Sigmoid colon (tissue), 7 donors: ENCODE data around the gene DHH. TPM values are rescaled to one million over a fixed set of nuclear protein-coding genes. Genes with fewer than 3 reads are reported as not detected.
"Not testable (repeated sequence)": the region's sequence is repeated elsewhere in the genome, so short reads cannot be mapped to it uniquely, and the experiment has no call there.

ENCODE experiments used
- DNase-seq: peaks from one replicate; pipeline ENCODE4 v3.0.0-alpha.2; 2019
- H3K27ac ChIP-seq, 4 donors: fragments of 200-600 bp; sonication (generic); one replicate each; pipeline ENCODE4 v1.5.1; 2016 to 2019; ENCODE audit warnings: mild to moderate bottlenecking in 1 of 4
- H3K27me3 ChIP-seq, 3 donors: fragments of 200-600 bp; sonication (generic); one replicate each; pipeline ENCODE4 v1.5.1; 2019; ENCODE audit warnings: mild to moderate bottlenecking in 1 of 3
- H3K36me3 ChIP-seq, 4 donors: fragments of 200-600 bp; sonication (generic); one replicate each; pipeline ENCODE4 v1.5.1; 2016 to 2019
- H3K4me1 ChIP-seq, 4 donors: fragments of 200-600 bp; sonication (generic); one replicate each; pipeline ENCODE4 v1.5.1; 2017 to 2019
- H3K4me3 ChIP-seq, 4 donors: fragments of 200-600 bp; sonication (generic); one replicate each; pipeline ENCODE4 v1.5.1; 2017 to 2019; ENCODE audit warnings: mild to moderate bottlenecking in 2 of 4, moderate library complexity in 1 of 4
- H3K9me3 ChIP-seq, 4 donors: fragments of 200-600 bp in 3 of 4; sonication (generic) in 3 of 4; one replicate each; pipeline versions ENCODE4 v1.5.1 to v1.6.1; 2013 to 2019
- EP300 ChIP-seq, 4 donors: sonication (generic); formaldehyde crosslinking; IDR thresholded peaks; one replicate each; pipeline ENCODE4 v1.6.1; 2017; ENCODE audit warnings: antibody characterized with exemption in 4 of 4
- POLR2A ChIP-seq, 2 donors: fragments of 450-650 bp; IDR thresholded peaks; one replicate each; pipeline ENCODE4 v1.6.1; 2016; ENCODE audit warnings: antibody characterized with exemption in 2 of 2, mild to moderate bottlenecking in 2 of 2, moderate library complexity in 2 of 2
- POLR2AphosphoS5 ChIP-seq, 4 donors: sonication (generic); formaldehyde crosslinking; IDR thresholded peaks; one replicate each; pipeline ENCODE4 v1.6.1; 2017; ENCODE audit warnings: antibody characterized with exemption in 4 of 4
- WGBS, 2 donors: extraction: QIAGEN DNeasy Blood & Tissue Kit; methylation state at CpG; one replicate each; pipeline ENCODE4 v1.1.7; 2013; 5-methylcytosine and 5-hydroxymethylcytosine counted together
- intact Hi-C: fragments of 100-400 bp; cut with DNase I; formaldehyde crosslinking; loops from one replicate; pipeline ENCODE4 v1.15.1; 2023
- polyA plus RNA-seq, 3 donors: library from polyadenylated mRNA; stranded (reverse); fragments of 200-250 nt; gene quantifications; one replicate each; pipeline ENCODE4 v1.2.3, GENCODE V29; 2013
- total RNA-seq, 4 donors: library from RNA; depleted of rRNA; stranded (reverse); fragments of >200 nt; gene quantifications; one replicate each; pipeline ENCODE4 v1.1.0, GENCODE V29; 2016
- TF ChIP-seq, protein P1 (sequence below), 4 experiments: fragments of 450-650 bp in 3 of 4; fragments of 200-600 bp in 1 of 4; IDR thresholded peaks; one replicate each; pipeline ENCODE4 v1.5.1; 2016 to 2019; ENCODE audit warnings: antibody characterized with exemption in 4 of 4, mild to moderate bottlenecking in 3 of 4, moderate library complexity in 2 of 4
- donor health status: healthy with polysubstance abuse.
- donor health status: Bipolar disorder and iron deficiency.
- donor health status: healthy.

Gene DHH
- total and polyA plus RNA-seq, 7 donors = 0.14 to 0.83 (median 0.63) TPM; not detected in 4

DNA sequence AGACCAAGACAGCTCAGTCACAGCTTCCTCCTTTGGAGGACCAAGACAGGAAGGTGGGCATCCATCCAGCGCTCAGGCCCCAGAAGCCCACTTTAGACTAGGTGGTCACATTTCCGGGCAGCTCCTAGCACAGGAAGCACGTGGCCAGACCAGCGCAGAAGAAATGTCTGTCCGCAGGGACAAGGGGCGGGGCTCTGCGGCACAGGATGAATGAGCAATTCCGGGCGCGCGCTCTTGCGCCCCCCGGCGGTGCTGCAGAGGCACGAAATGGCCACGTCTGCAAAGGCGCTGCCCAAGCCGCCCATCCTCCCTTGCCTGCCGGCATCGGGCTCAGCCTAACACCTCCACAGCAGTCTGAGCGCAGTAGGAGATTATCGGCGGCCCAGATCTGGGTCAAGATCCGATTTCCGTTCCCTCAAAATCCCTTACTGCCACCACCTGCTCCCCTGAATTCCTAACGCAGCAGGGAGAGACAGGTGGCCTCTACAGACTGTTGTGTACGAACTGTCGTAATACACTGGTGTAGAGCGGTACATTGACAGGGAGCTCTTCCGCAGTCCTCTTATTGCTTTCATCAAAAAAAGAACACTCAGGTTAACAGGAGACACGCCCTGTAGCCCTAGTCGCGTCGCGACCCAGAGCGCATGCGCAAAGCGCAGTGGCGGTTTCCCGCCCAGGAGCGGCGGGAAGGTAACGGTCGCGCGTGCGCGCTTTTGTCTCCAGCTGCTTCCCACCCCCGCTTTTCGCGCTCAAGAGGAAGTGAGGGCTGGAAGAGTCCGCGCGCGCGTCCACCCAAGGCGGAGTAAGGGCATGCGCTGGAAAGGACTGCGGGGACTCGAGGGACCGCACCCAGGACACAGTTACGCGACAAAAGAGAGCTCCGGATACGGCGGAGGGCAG lies 35.8 kb upstream of the DHH start:
- 0% methylated on average over 66 of the region's 66 CpGs for WGBS, 2 donors
- peak overlapping the region; percentile 99 to 100 (median 100) for H3K27ac ChIP-seq
- H3K9me3 ChIP-seq = no peaks in the 10 kb centered on the region
- H3K4me1 ChIP-seq = peaks cover 0 to 30% (median 27%) of the 10 kb centered on the region in 4 donors
- H3K27me3 ChIP-seq = no peaks in the 10 kb centered on the region
- peak overlapping the region; percentile 94 to 99 (median 98) for H3K4me3 ChIP-seq
- H3K36me3 ChIP-seq = peaks cover 7 to 28% (median 15%) of the 10 kb centered on the region in 4 donors
- intact Hi-C loops = loop anchor here (1.0 to 2.0 kb wide), 3 partner anchors 20 to 104 kb away; partner anchors contain the start of genes LMBR1L and TUBA1A
- TF ChIP-seq, protein P1, sequence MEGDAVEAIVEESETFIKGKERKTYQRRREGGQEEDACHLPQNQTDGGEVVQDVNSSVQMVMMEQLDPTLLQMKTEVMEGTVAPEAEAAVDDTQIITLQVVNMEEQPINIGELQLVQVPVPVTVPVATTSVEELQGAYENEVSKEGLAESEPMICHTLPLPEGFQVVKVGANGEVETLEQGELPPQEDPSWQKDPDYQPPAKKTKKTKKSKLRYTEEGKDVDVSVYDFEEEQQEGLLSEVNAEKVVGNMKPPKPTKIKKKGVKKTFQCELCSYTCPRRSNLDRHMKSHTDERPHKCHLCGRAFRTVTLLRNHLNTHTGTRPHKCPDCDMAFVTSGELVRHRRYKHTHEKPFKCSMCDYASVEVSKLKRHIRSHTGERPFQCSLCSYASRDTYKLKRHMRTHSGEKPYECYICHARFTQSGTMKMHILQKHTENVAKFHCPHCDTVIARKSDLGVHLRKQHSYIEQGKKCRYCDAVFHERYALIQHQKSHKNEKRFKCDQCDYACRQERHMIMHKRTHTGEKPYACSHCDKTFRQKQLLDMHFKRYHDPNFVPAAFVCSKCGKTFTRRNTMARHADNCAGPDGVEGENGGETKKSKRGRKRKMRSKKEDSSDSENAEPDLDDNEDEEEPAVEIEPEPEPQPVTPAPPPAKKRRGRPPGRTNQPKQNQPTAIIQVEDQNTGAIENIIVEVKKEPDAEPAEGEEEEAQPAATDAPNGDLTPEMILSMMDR (IDR thresholded peaks at IDR 0.05) = peak; percentile 82 to 96 (median 90)
- TF ChIP-seq POLR2AphosphoS5 (IDR thresholded peaks at IDR 0.05) (peak in 3 of 4 donors; percentile 37 to 91 (median 64)), EP300 (IDR thresholded peaks at IDR 0.05) (no peak), POLR2A (IDR thresholded peaks at IDR 0.05) (no peak)
- DNase-seq = peak; percentile 97

DNA sequence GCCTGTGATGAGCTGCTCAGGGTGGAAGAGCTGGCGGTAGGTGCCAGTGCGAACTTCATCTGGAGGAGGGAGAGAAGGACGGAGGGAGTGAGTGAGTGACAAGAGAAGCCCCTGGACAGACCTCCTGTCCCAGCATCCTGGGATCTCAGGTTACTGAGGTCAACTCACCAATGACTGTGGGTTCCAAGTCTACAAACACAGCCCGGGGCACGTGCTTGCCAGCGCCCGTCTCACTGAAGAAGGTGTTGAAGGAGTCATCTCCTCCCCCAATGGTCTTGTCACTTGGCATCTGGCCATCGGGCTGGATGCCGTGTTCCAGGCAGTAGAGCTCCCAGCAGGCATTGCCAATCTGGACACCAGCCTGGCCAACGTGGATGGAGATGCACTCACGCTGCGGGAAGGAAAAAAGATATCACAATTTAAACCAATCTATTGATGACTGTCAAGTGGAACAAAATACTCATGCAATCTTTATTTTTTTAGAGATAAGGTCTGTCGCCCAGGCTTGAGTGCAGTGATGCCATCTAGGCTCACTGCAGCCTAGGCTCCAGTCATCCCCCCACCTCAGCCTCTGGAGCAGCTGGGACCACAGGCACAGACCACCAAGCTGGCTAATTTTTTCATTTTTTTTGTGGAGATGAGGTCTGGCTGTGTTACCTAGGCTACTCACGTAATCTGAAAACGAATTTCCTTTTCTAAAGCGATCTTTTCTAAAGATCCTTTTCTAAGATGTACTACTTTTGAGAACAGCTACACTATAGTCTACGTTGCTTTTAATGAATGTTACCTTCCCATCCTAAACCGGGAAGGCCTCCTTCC lies 34.9 kb upstream of the DHH start:
- 49 to 58% methylated on average over 18 of the region's 18 CpGs for WGBS, 2 donors
- H3K9me3 ChIP-seq = no peaks in the 10 kb centered on the region
- peaks cover 0 to 30% (median 27%) of the 10 kb centered on the region in 4 donors for H3K4me1 ChIP-seq
- H3K4me3 ChIP-seq = peak overlapping the region in 3 of 4 donors; percentile 94 to 99 (median 96)
- H3K36me3 ChIP-seq = peaks cover 7 to 28% (median 15%) of the 10 kb centered on the region in 4 donors
- no peaks in the 10 kb centered on the region for H3K27me3 ChIP-seq
- TF ChIP-seq POLR2A (IDR thresholded peaks at IDR 0.05) (no peak), POLR2AphosphoS5 (IDR thresholded peaks at IDR 0.05) (no peak), EP300 (IDR thresholded peaks at IDR 0.05) (no peak)
- TF ChIP-seq, protein P1 (IDR thresholded peaks at IDR 0.05) = no peak
- no peak for DNase-seq
- intact Hi-C loops = loop anchor here (2.0 kb wide), 2 partner anchors 19 to 59 kb away; partner anchors contain the start of genes LMBR1L and TUBA1A
- H3K27ac ChIP-seq = peak overlapping the region; percentile 99 to 100 (median 100)

DNA sequence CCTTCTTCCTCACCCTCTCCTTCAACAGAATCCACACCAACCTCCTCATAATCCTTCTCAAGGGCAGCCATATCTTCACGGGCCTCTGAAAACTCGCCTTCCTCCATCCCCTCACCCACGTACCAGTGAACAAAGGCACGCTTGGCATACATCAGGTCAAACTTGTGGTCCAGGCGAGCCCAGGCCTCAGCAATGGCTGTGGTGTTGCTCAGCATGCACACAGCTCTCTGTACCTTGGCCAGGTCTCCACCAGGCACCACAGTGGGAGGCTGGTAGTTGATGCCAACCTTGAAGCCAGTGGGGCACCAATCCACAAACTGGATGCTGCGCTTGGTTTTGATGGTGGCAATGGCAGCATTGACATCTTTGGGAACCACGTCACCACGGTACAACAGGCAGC lies 33.4 kb upstream of the DHH start:
- H3K27ac ChIP-seq, H3K4me3 ChIP-seq, H3K27me3 ChIP-seq, intact Hi-C loops, DNase-seq, H3K9me3 ChIP-seq: not testable (repeated sequence)
- peaks cover 0 to 28% (median 26%) of the 10 kb centered on the region in 4 donors for H3K4me1 ChIP-seq
- 89 to 93% methylated on average over 8 of the region's 8 CpGs for WGBS, 2 donors
- H3K36me3 ChIP-seq = peaks cover 7 to 28% (median 15%) of the 10 kb centered on the region in 4 donors

DNA sequence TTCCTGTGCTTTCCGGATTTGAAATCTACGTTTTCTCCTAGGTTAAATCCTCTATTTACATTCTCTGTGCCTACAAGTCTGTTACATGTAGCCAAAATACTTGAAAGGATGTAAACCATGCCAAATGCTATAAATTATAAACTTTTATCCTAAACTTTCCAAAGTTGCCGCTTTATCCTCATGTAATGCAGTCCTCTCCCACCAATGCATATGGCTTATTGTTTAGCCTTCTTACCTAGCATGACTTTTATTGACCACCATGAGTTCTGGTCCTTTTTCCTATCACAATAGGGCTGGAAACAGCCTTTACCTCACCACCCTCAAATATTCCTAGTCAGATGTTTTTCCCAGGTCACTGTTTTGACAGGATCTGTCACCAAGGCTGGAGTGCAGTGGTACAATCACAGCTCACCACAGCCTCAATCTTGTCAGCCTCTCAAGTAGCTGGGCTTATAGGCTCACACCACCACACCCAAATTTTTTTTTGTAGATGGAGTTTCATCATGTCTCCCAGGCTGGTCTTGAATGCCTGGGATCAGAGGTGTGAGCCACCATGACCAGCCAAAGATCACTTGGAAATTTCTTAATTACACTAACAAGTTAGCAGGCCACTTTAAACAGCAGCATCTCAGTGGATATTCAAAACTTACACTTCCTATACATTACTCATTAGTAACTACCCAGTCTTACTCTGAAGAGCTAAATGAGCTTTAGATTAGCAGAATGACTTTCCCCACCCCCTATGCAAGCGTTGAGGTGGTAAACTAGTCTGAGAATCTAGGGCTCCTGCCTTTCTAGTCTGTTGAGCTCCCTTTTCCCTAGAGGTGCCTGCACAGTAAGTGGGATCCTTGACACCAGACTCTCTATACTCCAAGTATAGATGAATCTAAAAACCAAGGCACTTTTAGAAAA lies 32.5 kb upstream of the DHH start:
- DNase-seq = peak; percentile 3
- Histone ChIP-seq H3K36me3 (peaks cover 7 to 28% (median 15%) of the 10 kb centered on the region in 4 donors), H3K27me3 (no peaks in the 10 kb centered on the region), H3K27ac (no peak overlapping the region), H3K9me3 (no peaks in the 10 kb centered on the region), H3K4me1 (peaks cover 0 to 22% (median 20%) of the 10 kb centered on the region in 4 donors), H3K4me3 (no peak overlapping the region)
- intact Hi-C loops = no loop called here
- TF ChIP-seq, protein P1 (IDR thresholded peaks at IDR 0.05) = no peak
- TF ChIP-seq EP300 (IDR thresholded peaks at IDR 0.05) (no peak), POLR2A (IDR thresholded peaks at IDR 0.05) (no peak), POLR2AphosphoS5 (IDR thresholded peaks at IDR 0.05) (no peak)
- 77 to 80% methylated on average over 4 of the region's 4 CpGs for WGBS, 2 donors
